ENCODE measurements around the gene ZFAND3.

The ZFAND3 gene

DNA sequence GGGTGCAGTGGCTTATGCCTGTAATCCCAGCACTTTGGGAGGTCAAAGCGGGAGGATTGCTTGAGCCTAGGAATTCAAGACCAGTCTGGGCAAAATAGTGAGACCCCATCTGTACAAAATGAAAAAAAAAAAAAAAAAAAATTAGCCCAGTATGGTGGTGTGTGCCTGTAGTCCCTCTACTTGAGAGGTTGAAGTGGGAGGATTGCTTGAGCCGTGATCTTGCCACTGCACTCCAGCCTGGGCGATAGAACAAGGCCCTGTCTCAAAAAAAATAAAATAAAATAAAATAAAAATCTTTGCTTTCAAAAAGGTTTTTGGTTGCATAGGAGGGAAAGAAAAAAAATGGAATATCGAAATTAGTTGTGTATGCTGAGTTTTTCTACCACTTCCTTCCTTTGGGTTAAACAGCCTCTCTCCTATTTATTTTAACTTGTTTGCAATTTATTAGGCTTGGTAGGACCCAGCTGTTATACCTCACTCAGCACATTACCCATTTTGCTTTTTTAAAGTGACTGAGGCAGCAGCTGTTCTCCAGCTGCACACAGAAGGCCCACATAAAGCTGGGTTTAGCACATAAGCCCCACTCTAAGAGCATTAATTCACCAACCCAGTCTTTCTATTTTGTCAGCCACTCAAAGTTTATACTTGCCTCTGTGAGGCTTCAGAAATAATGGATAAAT is 152.3 kb downstream of the ZFAND3 start:
- H3K27ac ChIP-seq (ENCODE audit: low read length): no peak overlapping the region
- H3K9ac ChIP-seq (ENCODE audit: low read depth, low read length): no peak overlapping the region

DNA sequence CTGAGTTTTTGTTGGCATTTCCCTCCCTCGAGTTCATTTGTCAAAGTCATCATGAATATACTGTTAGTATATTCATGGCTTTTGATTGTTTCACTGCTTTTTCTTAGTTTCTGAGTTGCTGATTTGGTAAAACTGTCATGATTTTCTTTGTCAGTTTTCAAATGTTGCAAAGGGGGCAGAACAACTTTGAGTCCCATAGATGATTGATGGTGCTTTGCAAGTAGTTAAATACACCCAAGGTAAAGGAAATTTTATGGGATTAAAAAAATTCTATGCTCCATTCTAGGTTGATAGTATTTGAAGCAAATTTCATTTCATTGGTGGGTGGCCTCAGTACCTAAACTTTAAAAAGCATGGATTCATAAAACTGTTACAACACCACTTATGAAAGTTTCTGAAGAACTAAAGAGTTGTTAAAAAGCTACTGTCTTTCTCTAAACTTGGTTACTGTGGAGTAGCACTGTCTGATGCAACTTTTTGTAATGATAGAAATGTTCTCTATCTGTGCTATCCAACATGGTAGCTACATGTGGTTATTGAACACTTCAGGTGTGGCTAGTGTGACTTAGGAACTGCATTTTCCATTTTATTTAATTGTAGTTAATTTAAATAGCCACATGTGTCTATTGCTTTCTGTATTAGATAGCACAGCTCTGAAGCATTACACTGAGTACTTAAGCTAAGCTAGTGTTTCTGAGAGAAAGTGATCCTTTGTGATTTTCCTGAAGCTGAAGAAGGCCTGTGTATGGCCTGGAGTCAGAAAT is 153.6 kb downstream of the ZFAND3 start:
- Histone ChIP-seq H3K27ac (ENCODE audit: low read length) (no peak overlapping the region), H3K4me3 (ENCODE audit: low read length) (no peak overlapping the region), H3K4me1 (ENCODE audit: insufficient read depth, low read length) (no peaks in the 10 kb centered on the region), H3K9me3 (ENCODE audit: insufficient read depth, low read depth, low read length) (peaks cover 7% of the 10 kb centered on the region; the same call in 1 of the 2 replicates), H3K9ac (ENCODE audit: low read depth, low read length) (no peak overlapping the region), H3K36me3 (ENCODE audit: insufficient read depth, low read depth, low read length) (no peaks in the 10 kb centered on the region), H3K27me3 (ENCODE audit: insufficient read depth, low read length) (no peaks in the 10 kb centered on the region)

More for the DNA sequence above, 152.3 kb downstream of the ZFAND3 start:
- Histone ChIP-seq H3K9me3 (ENCODE audit: insufficient read depth, low read depth, low read length) (peaks cover 7% of the 10 kb centered on the region; the same call in 1 of the 2 replicates), H3K27me3 (ENCODE audit: insufficient read depth, low read length) (no peaks in the 10 kb centered on the region), H3K4me1 (ENCODE audit: insufficient read depth, low read length) (no peaks in the 10 kb centered on the region), H3K4me3 (ENCODE audit: low read length) (no peak overlapping the region), H3K36me3 (ENCODE audit: insufficient read depth, low read depth, low read length) (no peaks in the 10 kb centered on the region)

DNA sequence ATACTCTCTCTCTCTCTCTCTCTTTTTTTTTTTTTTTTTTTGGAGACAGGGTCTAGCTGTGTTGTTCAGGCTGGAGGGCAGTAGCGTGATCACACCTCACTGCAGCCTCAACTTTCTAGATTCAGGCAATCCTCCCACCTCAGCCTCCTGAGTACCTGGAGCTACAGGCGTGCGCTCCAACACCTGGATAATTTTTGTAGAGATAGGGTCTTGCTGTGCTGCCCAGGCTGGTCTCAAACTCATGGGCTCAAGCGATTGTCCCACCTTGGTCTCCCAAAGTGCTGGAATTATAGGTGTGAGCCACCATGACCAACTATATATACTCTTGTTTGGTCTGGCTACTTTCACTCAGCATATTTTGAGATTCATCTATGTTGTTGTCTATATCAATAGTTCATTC is 154.9 kb downstream of the ZFAND3 start:
- Histone ChIP-seq H3K4me1 (ENCODE audit: insufficient read depth, low read length) (no peaks in the 10 kb centered on the region), H3K27ac (ENCODE audit: low read length) (no peak overlapping the region), H3K9ac (ENCODE audit: low read depth, low read length) (no peak overlapping the region), H3K4me3 (ENCODE audit: low read length) (no peak overlapping the region), H3K9me3 (ENCODE audit: insufficient read depth, low read depth, low read length) (peaks cover 7% of the 10 kb centered on the region; the same call in 1 of the 2 replicates), H3K27me3 (ENCODE audit: insufficient read depth, low read length) (no peaks in the 10 kb centered on the region), H3K36me3 (ENCODE audit: insufficient read depth, low read depth, low read length) (no peaks in the 10 kb centered on the region)

DNA sequence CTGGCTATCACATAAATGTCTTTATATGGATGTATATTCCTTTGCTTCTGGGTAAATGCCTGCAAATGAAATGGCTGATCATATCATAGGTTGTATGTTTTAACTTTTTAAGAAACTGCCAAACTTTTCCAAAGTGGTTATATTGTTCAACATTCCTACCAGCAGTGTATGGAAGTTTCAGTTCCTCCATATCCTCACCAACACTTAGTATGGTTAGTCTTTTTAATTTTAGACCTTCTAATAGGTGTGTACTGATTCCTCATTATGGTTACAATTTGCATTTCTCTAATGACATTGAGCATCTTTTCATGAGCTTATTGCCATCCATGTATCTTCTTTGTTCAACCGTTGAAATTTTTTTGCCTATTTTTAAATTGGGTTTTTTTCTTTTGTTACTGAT is 155.4 kb downstream of the ZFAND3 start:
- Histone ChIP-seq H3K9ac (ENCODE audit: low read depth, low read length) (no peak overlapping the region), H3K4me3 (ENCODE audit: low read length) (no peak overlapping the region), H3K27ac (ENCODE audit: low read length) (no peak overlapping the region), H3K9me3 (ENCODE audit: insufficient read depth, low read depth, low read length) (peaks cover 7% of the 10 kb centered on the region; the same call in 1 of the 2 replicates), H3K27me3 (ENCODE audit: insufficient read depth, low read length) (no peaks in the 10 kb centered on the region), H3K4me1 (ENCODE audit: insufficient read depth, low read length) (0 out of 2 replicates have a peak, but pooled peaks cover under 1% of the 10 kb centered on the region), H3K36me3 (ENCODE audit: insufficient read depth, low read depth, low read length) (no peaks in the 10 kb centered on the region)

DNA sequence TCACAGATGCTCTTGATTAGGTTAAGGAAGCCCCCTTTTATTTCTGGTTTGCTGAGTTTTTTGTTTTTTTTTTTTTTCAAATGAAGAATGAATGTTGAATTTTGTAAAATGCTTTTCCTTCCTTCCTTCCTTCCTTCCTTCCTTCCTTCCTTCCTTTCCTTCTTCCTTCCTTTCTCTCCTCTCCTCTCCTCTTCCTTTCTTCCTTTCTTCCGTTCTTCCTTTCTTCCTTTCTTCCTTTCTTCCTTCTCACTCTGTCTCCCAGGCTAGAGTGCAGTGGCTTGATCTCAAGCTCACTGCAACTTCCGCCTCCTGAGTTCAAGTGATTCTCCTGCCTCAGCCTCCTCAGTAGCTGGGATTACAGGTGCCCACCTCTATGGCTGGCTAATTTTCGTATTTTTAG is 158.2 kb downstream of the ZFAND3 start:
- Histone ChIP-seq H3K27me3 (ENCODE audit: insufficient read depth, low read length) (no peaks in the 10 kb centered on the region), H3K36me3 (ENCODE audit: insufficient read depth, low read depth, low read length) (no peaks in the 10 kb centered on the region), H3K4me3 (ENCODE audit: low read length) (no peak overlapping the region), H3K27ac (ENCODE audit: low read length) (no peak overlapping the region), H3K4me1 (ENCODE audit: insufficient read depth, low read length) (0 out of 2 replicates have a peak, but pooled peaks cover 4% of the 10 kb centered on the region), H3K9ac (ENCODE audit: low read depth, low read length) (no peak overlapping the region), H3K9me3 (ENCODE audit: insufficient read depth, low read depth, low read length) (peaks cover 7% of the 10 kb centered on the region; the same call in 1 of the 2 replicates)

DNA sequence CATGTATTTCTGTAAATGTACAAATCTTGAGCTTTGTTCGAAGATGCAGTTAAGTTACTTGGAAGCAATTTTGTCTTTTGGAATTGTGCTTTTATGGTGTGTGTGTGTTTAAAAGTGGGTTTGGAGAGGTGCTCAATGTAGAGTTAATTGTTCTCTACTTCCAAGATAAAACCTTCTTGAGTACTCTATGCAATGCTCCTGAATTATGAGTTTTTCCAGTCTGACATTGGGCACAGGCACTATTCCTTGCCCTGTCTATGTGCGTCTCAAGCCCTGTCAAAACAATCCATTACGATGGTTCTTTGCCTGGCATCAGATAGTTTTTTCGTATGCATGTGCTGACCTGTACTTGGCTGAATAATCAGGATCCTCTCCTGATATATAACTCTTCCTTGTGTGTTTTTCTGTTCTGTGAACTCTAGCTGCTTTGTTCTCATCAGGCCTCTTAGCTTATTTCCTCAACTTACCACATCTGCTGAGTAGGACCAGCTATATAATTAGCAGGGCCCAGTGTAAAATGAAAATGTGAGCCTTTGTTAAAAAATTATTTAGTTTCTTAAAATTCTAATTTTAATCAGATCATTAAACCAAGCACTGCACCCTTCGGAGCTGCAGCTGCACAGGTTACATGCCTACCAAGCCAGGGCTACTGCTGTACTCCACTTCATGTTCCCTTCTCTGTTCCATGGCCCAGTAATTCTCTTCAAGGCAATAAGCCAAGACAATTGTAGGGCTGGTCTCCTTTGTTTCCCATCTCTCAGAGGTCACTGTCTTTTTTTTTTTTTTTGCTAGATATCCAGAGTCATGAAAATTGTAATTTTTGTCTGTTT is 160.1 kb downstream of the ZFAND3 start:
- H3K9me3 ChIP-seq (ENCODE audit: insufficient read depth, low read depth, low read length): peaks cover 3% of the 10 kb centered on the region; the same call in 1 of the 2 replicates
- H3K9ac ChIP-seq (ENCODE audit: low read depth, low read length): no peak overlapping the region
- no peak overlapping the region for H3K4me3 ChIP-seq (ENCODE audit: low read length)
- no peak overlapping the region for H3K27ac ChIP-seq (ENCODE audit: low read length)
- no peaks in the 10 kb centered on the region for H3K36me3 ChIP-seq (ENCODE audit: insufficient read depth, low read depth, low read length)
- H3K4me1 ChIP-seq (ENCODE audit: insufficient read depth, low read length): 0 out of 2 replicates have a peak, but pooled peaks cover 4% of the 10 kb centered on the region
- H3K27me3 ChIP-seq (ENCODE audit: insufficient read depth, low read length): no peaks in the 10 kb centered on the region

DNA sequence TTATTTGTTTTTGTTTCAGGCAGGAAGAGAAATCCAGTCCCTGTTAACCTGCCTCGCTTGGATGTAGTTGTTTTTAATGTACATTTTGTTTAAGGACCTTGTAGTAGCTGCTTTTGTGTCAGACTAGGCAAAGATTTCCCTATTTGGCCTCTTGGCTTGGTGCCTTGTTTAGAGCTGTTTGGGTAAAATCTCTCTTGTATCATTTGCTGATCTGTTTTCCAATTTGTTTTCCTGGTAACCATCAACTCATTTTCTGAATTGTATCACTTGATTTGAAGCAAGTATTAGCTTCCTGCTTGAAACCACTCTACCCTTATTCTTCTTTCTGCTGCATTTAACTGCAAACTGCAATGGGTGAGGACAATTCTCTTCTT is 160.7 kb downstream of the ZFAND3 start:
- Histone ChIP-seq H3K27me3 (ENCODE audit: insufficient read depth, low read length) (no peaks in the 10 kb centered on the region), H3K4me3 (ENCODE audit: low read length) (no peak overlapping the region), H3K4me1 (ENCODE audit: insufficient read depth, low read length) (0 out of 2 replicates have a peak, but pooled peaks cover 4% of the 10 kb centered on the region), H3K9me3 (ENCODE audit: insufficient read depth, low read depth, low read length) (no peaks in the 10 kb centered on the region), H3K36me3 (ENCODE audit: insufficient read depth, low read depth, low read length) (no peaks in the 10 kb centered on the region), H3K27ac (ENCODE audit: low read length) (no peak overlapping the region), H3K9ac (ENCODE audit: low read depth, low read length) (no peak overlapping the region)

DNA sequence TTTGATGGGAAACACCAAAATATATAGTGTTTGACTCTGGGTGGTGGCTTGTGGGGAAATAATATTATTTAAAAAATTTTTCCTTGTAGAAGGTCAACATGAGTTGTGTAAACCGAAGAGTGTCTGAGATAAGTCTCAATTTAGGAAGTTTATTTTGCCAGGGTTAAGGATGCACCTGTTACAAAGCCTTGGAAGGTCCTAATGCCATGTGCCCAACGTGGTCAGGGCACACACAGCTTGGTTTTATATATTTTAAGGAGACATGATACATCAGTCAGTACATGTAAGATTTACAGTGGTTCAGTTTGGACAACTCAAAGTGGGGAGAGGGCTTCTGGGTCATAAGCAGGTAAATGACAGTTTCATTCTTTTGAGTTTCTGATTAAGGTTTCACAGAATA is 162.1 kb downstream of the ZFAND3 start:
- H3K9ac ChIP-seq (ENCODE audit: low read depth, low read length): no peak overlapping the region

DNA sequence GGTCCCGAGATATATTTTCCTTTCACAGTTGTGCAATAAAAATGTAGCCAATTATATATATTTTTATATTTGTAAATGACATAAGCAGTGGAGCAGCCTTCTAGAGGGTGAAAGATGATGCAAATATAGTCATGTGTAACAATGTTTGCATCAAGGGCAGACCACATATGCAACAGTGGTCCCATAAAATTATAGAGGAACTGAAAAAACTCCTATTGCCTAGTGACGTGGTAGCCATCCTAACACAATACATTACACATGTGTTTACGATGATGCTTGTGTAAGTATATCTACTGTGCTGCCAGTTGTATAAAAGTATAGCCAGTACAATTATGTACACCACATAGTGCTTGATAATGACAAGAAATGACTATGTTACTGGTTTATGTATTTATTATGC is 162.8 kb downstream of the ZFAND3 start:
- H3K27ac ChIP-seq (ENCODE audit: low read length): no peak overlapping the region
- 0 out of 2 replicates have a peak, but pooled peaks cover 4% of the 10 kb centered on the region for H3K4me1 ChIP-seq (ENCODE audit: insufficient read depth, low read length)
- H3K4me3 ChIP-seq (ENCODE audit: low read length): no peak overlapping the region
- H3K36me3 ChIP-seq (ENCODE audit: insufficient read depth, low read depth, low read length): no peaks in the 10 kb centered on the region
- no peaks in the 10 kb centered on the region for H3K9me3 ChIP-seq (ENCODE audit: insufficient read depth, low read depth, low read length)
- H3K27me3 ChIP-seq (ENCODE audit: insufficient read depth, low read length): no peaks in the 10 kb centered on the region
- H3K9ac ChIP-seq (ENCODE audit: low read depth, low read length): no peak overlapping the region

More for the DNA sequence above, 162.1 kb downstream of the ZFAND3 start:
- no peak overlapping the region for H3K27ac ChIP-seq (ENCODE audit: low read length)
- no peaks in the 10 kb centered on the region for H3K27me3 ChIP-seq (ENCODE audit: insufficient read depth, low read length)
- H3K9me3 ChIP-seq (ENCODE audit: insufficient read depth, low read depth, low read length): no peaks in the 10 kb centered on the region
- no peak overlapping the region for H3K4me3 ChIP-seq (ENCODE audit: low read length)
- 0 out of 2 replicates have a peak, but pooled peaks cover 4% of the 10 kb centered on the region for H3K4me1 ChIP-seq (ENCODE audit: insufficient read depth, low read length)
- H3K36me3 ChIP-seq (ENCODE audit: insufficient read depth, low read depth, low read length): no peaks in the 10 kb centered on the region

DNA sequence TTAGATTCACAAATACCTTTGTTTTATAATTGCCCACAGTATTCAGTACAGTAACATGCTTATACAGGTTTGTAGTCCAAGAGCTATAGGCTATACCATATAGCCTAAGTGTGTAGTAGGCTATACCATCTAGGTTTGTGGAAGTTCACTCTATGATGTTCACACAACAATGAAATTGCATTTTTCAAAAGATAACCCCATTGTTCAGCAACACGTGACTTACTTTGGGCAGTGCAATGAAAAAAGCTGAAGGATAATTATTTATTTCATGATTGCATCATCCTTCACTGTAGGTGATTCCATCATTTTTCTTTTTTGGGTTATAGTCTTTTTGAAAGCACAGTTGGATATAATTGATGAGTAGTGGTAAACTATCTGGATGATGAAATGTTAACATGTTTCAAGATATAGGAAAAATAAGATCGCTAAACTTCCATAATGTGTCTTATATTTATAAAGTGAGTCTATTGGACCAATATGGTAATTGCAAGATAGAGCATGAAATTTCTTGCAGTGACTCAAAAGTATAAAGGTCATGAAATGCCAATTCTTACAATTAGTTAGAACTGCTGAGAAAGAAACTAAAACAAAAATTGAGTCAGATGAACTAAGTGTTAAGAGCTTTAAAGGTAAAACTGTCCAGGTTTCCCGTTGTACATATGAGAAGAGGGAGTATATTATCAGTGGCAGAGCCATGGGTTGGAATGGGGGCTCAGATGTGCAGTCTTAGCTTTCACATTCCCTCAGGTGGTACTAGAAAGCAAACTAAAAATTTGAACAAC is 164.4 kb downstream of the ZFAND3 start:
- Histone ChIP-seq H3K4me3 (ENCODE audit: low read length) (no peak overlapping the region), H3K9ac (ENCODE audit: low read depth, low read length) (no peak overlapping the region), H3K36me3 (ENCODE audit: insufficient read depth, low read depth, low read length) (no peaks in the 10 kb centered on the region), H3K9me3 (ENCODE audit: insufficient read depth, low read depth, low read length) (no peaks in the 10 kb centered on the region), H3K27me3 (ENCODE audit: insufficient read depth, low read length) (no peaks in the 10 kb centered on the region), H3K4me1 (ENCODE audit: insufficient read depth, low read length) (0 out of 2 replicates have a peak, but pooled peaks cover 4% of the 10 kb centered on the region), H3K27ac (ENCODE audit: low read length) (no peak overlapping the region)

DNA sequence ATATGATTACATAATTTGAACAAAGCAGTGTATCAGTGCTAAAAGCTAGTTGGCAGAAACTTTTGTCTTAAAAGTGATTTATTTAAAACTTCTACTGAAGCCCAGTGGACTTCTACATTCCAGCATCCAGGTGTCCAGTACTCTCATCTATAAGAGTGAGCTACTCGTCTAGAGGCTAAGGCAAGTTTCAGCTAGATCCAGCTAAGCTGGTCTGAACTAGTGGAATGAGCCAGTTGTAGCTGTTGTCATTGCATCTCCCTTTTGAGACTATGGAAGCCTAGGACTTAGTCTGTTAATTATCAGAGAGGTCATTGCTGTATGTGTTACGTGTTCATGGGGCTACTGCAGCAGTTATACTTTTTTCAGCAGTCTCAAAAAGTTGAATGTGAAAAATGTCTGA is 165.1 kb downstream of the ZFAND3 start:
- Histone ChIP-seq H3K36me3 (ENCODE audit: insufficient read depth, low read depth, low read length) (no peaks in the 10 kb centered on the region), H3K27ac (ENCODE audit: low read length) (no peak overlapping the region), H3K27me3 (ENCODE audit: insufficient read depth, low read length) (no peaks in the 10 kb centered on the region)

More for the DNA sequence above, 165.1 kb downstream of the ZFAND3 start:
- H3K4me3 ChIP-seq (ENCODE audit: low read length): no peak overlapping the region
- no peaks in the 10 kb centered on the region for H3K9me3 ChIP-seq (ENCODE audit: insufficient read depth, low read depth, low read length)
- H3K4me1 ChIP-seq (ENCODE audit: insufficient read depth, low read length): 0 out of 2 replicates have a peak, but pooled peaks cover 4% of the 10 kb centered on the region
- H3K9ac ChIP-seq (ENCODE audit: low read depth, low read length): no peak overlapping the region
